GM21390 (cell line): Measurements from ENCODE around the gene YARS2.
"Not testable (repeated sequence)": the region's sequence is repeated elsewhere in the genome, so short reads cannot be mapped to it uniquely, and the experiment has no call there.

Experiments used
- ATAC-seq: cut with Tn5 transposase; IDR thresholded peaks from one replicate; pipeline ENCODE4 v1.9.1; 2021; ENCODE audit not compliant: unreplicated experiment

Gene YARS2

GRCh38 chr12:32754111-32754510, 1.6 kb downstream of the YARS2 start:
- ATAC-seq, result no peak

GRCh38 chr12:32753605-32754004, 2.1 kb downstream of the YARS2 start:
- no peak for ATAC-seq

- ATAC-seq, result no peak
These were observed 12.4 kb downstream of the YARS2 start for GRCh38 chr12:32743264-32743663.

GRCh38 chr12:32742133-32742532, 13.6 kb downstream of the YARS2 start:
- no peak for ATAC-seq

GRCh38 chr12:32739279-32739678, 16.4 kb downstream of the YARS2 start:
- ATAC-seq, result no peak

GRCh38 chr12:32737715-32738114, 18.0 kb downstream of the YARS2 start:
- ATAC-seq, result no peak

- no peak for ATAC-seq
These were observed 19.3 kb downstream of the YARS2 start for GRCh38 chr12:32736445-32736844.

GRCh38 chr12:32734952-32735351, 20.7 kb downstream of the YARS2 start:
- no peak for ATAC-seq

GRCh38 chr12:32727237-32727636, 28.5 kb downstream of the YARS2 start:
- ATAC-seq, result no peak

- no peak for ATAC-seq
These were observed 29.4 kb downstream of the YARS2 start for GRCh38 chr12:32726286-32726685.

GRCh38 chr12:32725308-32725707, 30.4 kb downstream of the YARS2 start:
- ATAC-seq, result not testable (repeated sequence)

GRCh38 chr12:32718926-32719325, 36.8 kb downstream of the YARS2 start:
- no peak for ATAC-seq

- no peak for ATAC-seq
These were observed 40.9 kb downstream of the YARS2 start for GRCh38 chr12:32714772-32715171.

GRCh38 chr12:32708926-32709325, 46.8 kb downstream of the YARS2 start:
- ATAC-seq, result no peak

- ATAC-seq, result no peak
These were observed 49.2 kb downstream of the YARS2 start for GRCh38 chr12:32706335-32707024.

GRCh38 chr12:32705783-32706182, 49.9 kb downstream of the YARS2 start:
- no peak for ATAC-seq

- no peak for ATAC-seq
These were observed 52.8 kb downstream of the YARS2 start for GRCh38 chr12:32702946-32703345.

- ATAC-seq, result no peak
These were observed 53.2 kb downstream of the YARS2 start for GRCh38 chr12:32702473-32702872.

GRCh38 chr12:32699437-32699836, 56.3 kb downstream of the YARS2 start:
- not testable (repeated sequence) for ATAC-seq

GRCh38 chr12:32698285-32698684, 57.4 kb downstream of the YARS2 start:
- ATAC-seq, result no peak

- no peak for ATAC-seq
These were observed 58.3 kb downstream of the YARS2 start for GRCh38 chr12:32697445-32697844.
